GM21576 (cell line): ENCODE results near the gene COL4A3.
"Not testable (repeated sequence)": the region's sequence is repeated elsewhere in the genome, so short reads cannot be mapped to it uniquely, and the experiment has no call there.

Experiments used
- ATAC-seq: cut with Tn5 transposase; IDR thresholded peaks from one replicate; pipeline ENCODE4 v1.9.1; 2021; ENCODE audit warnings: mild to moderate bottlenecking, moderate library complexity; ENCODE audit not compliant: unreplicated experiment

Gene COL4A3

DNA sequence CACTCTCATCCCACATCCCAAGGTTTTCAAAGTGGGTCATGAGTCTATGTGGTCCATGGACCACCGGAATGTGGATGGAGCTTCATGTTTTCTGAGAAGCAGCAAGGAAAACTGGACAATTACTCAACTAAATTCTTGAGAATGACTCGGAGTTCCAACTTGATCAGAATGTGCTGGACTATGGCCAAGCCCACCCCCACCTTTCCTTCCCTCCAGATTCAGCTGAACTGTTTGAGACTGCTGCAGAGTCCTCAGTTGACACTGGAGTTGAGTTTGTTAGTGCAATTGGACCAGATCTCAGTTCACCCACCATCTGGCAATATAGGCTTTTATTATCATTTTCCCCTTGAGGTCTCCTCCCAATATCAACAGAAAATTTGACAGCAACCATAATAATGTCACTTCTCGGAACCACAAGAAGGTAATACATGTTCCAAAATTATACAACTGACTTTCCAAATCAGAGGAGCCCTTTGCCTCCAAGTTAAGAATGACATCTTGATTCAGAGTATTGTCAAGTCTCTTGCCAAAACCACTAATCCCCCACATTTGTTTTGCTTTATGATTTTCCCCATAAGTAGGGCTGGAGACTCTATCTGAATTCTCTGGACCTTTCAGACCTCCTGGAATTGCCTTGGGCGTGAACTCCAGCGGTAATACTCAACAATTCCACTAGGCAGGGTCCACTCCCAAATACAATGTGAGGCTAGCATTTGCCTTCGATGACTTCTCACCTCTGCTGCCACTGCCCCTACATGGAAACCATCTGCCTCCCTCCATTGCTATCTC lies 9.2 kb upstream of the COL4A3 start:
- no peak for ATAC-seq

- ATAC-seq: no peak
Measured at GRCh38 chr2:227160164-227160563, 4.3 kb upstream of the COL4A3 start.

GRCh38 chr2:227161947-227162346 lies 2.5 kb upstream of the COL4A3 start:
- ATAC-seq: no peak

GRCh38 chr2:227163485-227163997 lies 883 bp upstream of the COL4A3 start:
- peak; percentile 81 for ATAC-seq

- peak; percentile 64 for ATAC-seq
Measured at GRCh38 chr2:227164763-227165291, 403 bp downstream of the COL4A3 start.

DNA sequence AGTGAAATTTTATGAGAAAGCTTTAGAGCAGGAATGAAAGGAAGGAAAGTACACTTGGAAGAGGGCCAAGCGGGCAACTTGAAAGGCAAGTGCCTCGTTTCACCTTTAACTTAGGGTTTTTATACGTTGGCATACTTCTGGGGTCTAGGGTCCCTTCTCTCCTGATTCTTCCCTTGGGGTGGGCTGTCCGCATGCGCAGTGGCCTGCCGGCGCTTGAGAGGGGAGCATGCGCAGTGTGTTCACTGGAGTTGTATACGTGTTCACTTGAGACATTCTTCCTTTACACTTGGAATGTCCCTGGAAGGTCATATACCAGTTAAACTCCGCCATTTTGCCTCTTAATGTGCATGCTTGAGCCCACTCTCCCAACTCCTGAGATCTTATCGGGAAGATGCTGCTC lies 7.4 kb downstream of the COL4A3 start:
- not testable (repeated sequence) for ATAC-seq

DNA sequence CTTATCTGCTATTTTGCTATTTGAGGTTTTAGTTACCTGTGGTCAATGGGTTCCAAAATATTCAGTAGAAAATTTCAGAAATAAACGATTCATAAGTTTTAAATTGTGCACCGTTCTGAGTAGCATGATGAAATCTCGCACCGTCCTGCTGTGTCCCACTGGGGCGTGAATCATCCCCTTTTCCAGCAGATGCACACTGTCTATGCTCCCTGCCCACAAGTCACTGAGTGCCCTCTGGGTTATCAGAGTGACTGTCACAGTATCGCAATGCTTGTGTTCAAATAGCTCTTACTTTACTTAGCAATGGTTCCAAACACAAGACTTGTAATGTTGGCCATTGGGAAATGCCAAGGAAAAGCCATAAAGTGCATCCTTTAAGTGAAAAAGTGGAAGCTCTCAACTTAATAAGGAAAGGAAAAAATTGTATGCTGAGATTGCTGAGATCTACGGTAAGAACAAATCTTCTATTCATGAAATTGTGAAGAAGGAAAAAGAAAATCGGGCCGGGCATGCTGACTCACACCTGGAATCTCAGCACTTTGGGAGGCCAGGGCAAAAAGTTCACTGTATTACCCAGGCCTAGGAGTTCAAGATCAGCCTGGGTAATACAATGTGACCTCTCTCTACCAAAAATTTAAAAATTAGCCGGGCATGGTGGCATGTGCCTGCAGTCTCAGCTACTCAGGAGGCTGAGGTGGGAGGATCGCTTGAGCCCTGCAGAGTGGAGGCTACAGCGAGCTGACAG lies 13.3 kb downstream of the COL4A3 start:
- no peak for ATAC-seq

GRCh38 chr2:227179988-227180685 lies 15.7 kb downstream of the COL4A3 start:
- no peak for ATAC-seq

DNA sequence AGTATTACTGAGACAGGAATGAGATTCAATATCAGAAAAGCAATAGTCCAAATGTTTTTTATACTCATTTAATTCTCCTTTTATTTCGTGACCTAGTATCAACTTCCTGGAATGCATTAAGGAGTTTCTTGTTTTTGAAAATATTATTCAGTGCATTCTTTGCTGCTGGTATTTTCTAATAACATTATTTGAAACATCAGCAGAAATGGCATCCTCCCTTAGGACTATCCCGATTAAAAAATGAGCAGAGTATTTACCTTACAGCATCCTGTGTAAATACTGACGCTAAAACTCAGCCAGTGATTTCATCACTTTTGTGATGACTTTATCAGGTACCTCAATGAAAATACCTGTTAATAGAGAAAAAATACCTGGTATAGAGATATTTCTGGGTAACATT lies 16.3 kb downstream of the COL4A3 start:
- no peak for ATAC-seq

DNA sequence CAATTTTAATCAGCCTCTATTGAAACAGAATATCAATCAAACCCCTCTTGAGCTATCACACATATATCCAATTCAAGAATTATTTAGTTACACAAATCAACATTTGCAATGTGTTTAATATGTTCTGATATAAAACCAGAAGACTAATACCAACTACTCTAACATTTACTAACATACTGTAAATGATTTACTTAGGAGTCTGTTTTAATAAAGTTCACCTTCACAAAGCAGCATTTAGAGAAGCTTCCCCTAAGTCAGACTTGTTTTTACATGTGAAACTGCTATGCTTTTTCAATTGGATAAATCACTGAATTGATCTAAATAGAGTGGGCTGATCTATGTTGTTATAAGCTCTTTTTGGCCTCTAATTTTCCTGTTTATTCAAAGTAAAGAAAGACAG lies 18.3 kb downstream of the COL4A3 start:
- no peak for ATAC-seq

- no peak for ATAC-seq
Measured at GRCh38 chr2:227183657-227184367, 19.4 kb downstream of the COL4A3 start.

- ATAC-seq: no peak
Measured at GRCh38 chr2:227185615-227186232, 21.3 kb downstream of the COL4A3 start.

GRCh38 chr2:227186751-227187150 lies 22.3 kb downstream of the COL4A3 start:
- no peak for ATAC-seq

GRCh38 chr2:227188292-227188691 lies 23.9 kb downstream of the COL4A3 start:
- peak; percentile 68 for ATAC-seq

GRCh38 chr2:227191367-227191766 lies 26.9 kb downstream of the COL4A3 start:
- ATAC-seq: no peak

GRCh38 chr2:227192491-227192890 lies 28.1 kb downstream of the COL4A3 start:
- ATAC-seq: no peak

- no peak for ATAC-seq
Measured at GRCh38 chr2:227194219-227194618, 29.8 kb downstream of the COL4A3 start.

DNA sequence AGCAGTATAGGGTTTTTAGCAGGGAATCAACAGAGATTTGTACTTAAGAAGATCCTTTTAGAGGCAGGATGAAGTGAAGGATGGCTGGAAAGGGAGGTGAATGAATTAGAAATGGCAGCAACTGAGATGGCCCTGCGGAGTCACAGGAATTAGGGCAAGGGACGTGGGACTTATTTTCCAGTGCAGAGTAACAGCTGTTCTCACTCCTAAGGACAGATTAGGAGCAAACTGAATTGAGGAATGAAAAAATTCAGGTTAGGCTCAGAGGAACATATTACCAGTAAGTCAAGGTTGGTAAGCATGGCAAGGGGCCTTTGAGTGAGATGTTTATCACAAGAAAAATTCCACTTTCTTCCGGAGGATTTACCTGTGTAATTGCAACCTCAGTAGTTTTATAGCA lies 34.4 kb downstream of the COL4A3 start:
- no peak for ATAC-seq

DNA sequence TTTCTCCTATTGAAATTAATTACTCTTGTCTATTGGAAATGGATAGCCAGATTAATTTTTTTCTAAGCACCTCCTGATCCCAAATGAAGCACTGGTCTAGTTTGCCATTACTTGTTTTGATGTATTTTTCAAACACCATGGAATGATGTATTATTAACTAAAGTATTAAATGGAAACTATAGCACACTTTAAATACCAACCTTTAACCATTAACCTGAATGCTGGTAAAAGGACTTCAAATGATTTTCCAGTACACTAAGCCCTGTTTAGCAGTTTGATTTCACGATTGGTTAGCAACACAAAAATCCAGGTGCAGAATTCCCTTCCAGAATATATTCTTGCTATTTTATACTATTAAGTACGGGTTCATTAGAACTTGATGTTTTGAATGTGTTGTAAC lies 37.3 kb downstream of the COL4A3 start:
- ATAC-seq: no peak

- ATAC-seq: no peak
Measured at GRCh38 chr2:227204452-227204851, 40.0 kb downstream of the COL4A3 start.
